ENCODE data around the gene CNTNAP2. TPM values are rescaled to one million over a fixed set of nuclear protein-coding genes. Genes with fewer than 3 reads are reported as not detected.
"Not testable (repeated sequence)": the region's sequence is repeated elsewhere in the genome, so short reads cannot be mapped to it uniquely, and the experiment has no call there.

CNTNAP2 gene
- total RNA-seq, 4 donors from 2014 or later = 0.25 to 0.89 (median 0.30) TPM; not detected in 1

- no peak overlapping the region for H3K27ac ChIP-seq
- TF ChIP-seq EP300 (IDR thresholded peaks at IDR 0.05) (no peak), POLR2A (IDR thresholded peaks at IDR 0.05) (no peak), POLR2AphosphoS5 (IDR thresholded peaks at IDR 0.05) (no peak), CTCF (IDR thresholded peaks at IDR 0.05) (no peak)
- 75% methylated on average over 6 of the region's 6 CpGs for WGBS
- H3K4me3 ChIP-seq = no peak overlapping the region
- no peak for DNase-seq (ENCODE audit: low spot score in 2 of 2)
- no peaks in the 10 kb centered on the region for H3K4me1 ChIP-seq
- no peaks in the 10 kb centered on the region for H3K36me3 ChIP-seq
- H3K9me3 ChIP-seq = peaks cover 10% of the 10 kb centered on the region
- no peaks in the 10 kb centered on the region for H3K27me3 ChIP-seq
These were observed 2326.3 kb downstream of the CNTNAP2 start for GRCh38 chr7:148442933-148443332.

- TF ChIP-seq POLR2A (IDR thresholded peaks at IDR 0.05) (no peak), EP300 (IDR thresholded peaks at IDR 0.05) (no peak), CTCF (IDR thresholded peaks at IDR 0.05) (no peak), POLR2AphosphoS5 (IDR thresholded peaks at IDR 0.05) (no peak)
- H3K27me3 ChIP-seq = no peaks in the 10 kb centered on the region
- 92% methylated on average over 14 of the region's 42 CpGs for WGBS
- no peaks in the 10 kb centered on the region for H3K36me3 ChIP-seq
- DNase-seq (ENCODE audit: low spot score in 2 of 2) = no peak
- no peak overlapping the region for H3K27ac ChIP-seq
- H3K9me3 ChIP-seq = peaks cover 10% of the 10 kb centered on the region
- H3K4me3 ChIP-seq = no peak overlapping the region
- no peaks in the 10 kb centered on the region for H3K4me1 ChIP-seq
These were observed 2328.9 kb downstream of the CNTNAP2 start for GRCh38 chr7:148445260-148446044.

- Histone ChIP-seq H3K27me3 (no peaks in the 10 kb centered on the region), H3K36me3 (no peaks in the 10 kb centered on the region), H3K4me1 (no peaks in the 10 kb centered on the region), H3K27ac (no peak overlapping the region), H3K9me3 (peaks cover 10% of the 10 kb centered on the region), H3K4me3 (no peak overlapping the region)
- TF ChIP-seq POLR2A (IDR thresholded peaks at IDR 0.05) (no peak), CTCF (IDR thresholded peaks at IDR 0.05) (no peak), EP300 (IDR thresholded peaks at IDR 0.05) (no peak), POLR2AphosphoS5 (IDR thresholded peaks at IDR 0.05) (no peak)
- WGBS = 75% methylated on average over 4 of the region's 4 CpGs
- DNase-seq (ENCODE audit: low spot score in 2 of 2) = no peak
These were observed 2330.7 kb downstream of the CNTNAP2 start for GRCh38 chr7:148447221-148447849.

GRCh38 chr7:148451526-148451925 lies 2334.9 kb downstream of the CNTNAP2 start:
- not testable (repeated sequence) for H3K4me1 ChIP-seq; H3K27ac ChIP-seq; H3K9me3 ChIP-seq; H3K36me3 ChIP-seq; H3K4me3 ChIP-seq; DNase-seq (ENCODE audit: low spot score in 2 of 2); H3K27me3 ChIP-seq
- 81% methylated on average over 8 of the region's 8 CpGs for WGBS

GRCh38 chr7:148456351-148456750 lies 2339.8 kb downstream of the CNTNAP2 start:
- TF ChIP-seq EP300 (IDR thresholded peaks at IDR 0.05) (no peak), POLR2AphosphoS5 (IDR thresholded peaks at IDR 0.05) (no peak), POLR2A (IDR thresholded peaks at IDR 0.05) (no peak), CTCF (IDR thresholded peaks at IDR 0.05) (no peak)
- Histone ChIP-seq H3K27me3 (peaks cover 5% of the 10 kb centered on the region), H3K4me3 (no peak overlapping the region), H3K27ac (no peak overlapping the region), H3K9me3 (no peaks in the 10 kb centered on the region), H3K4me1 (no peaks in the 10 kb centered on the region), H3K36me3 (no peaks in the 10 kb centered on the region)
- no peak for DNase-seq (ENCODE audit: low spot score in 2 of 2)
- WGBS = 85% methylated on average over 3 of the region's 8 CpGs

Measured in suprapubic skin (tissue), 4 donors.